NCI-H146 treated with DMSO at 0.1 percent for 48 hours (cell line): ENCODE measurements around the gene IFNA21.
"Not testable (repeated sequence)": the region's sequence is repeated elsewhere in the genome, so short reads cannot be mapped to it uniquely, and the experiment has no call there.

Experiments
- DNase-seq: peaks from one replicate; lab custom pipeline; 2025; ENCODE audit not compliant: unreplicated experiment; lab: John Stamatoyannopoulos, UW

IFNA21 gene

DNA sequence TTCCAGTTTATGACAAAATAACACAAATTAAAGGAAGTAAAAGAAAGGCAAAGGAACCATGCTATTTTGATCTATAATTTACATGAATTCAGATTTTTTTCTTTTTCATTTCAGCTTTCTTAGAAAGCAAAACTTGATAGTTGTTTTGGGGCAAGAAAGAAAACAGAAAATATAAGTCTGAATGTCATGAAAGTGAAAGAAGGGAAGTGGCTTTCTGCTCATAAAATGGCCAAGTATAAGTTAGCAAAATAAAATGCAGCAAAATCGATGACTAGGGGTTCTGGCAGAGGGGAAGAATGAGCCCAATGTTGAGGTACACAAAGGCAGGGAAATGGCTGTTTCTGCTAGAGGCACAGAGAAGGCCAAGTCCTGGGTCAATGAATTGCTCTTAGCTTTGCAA, 21.9 kb downstream of the IFNA21 start:
- DNase-seq = no peak

DNA sequence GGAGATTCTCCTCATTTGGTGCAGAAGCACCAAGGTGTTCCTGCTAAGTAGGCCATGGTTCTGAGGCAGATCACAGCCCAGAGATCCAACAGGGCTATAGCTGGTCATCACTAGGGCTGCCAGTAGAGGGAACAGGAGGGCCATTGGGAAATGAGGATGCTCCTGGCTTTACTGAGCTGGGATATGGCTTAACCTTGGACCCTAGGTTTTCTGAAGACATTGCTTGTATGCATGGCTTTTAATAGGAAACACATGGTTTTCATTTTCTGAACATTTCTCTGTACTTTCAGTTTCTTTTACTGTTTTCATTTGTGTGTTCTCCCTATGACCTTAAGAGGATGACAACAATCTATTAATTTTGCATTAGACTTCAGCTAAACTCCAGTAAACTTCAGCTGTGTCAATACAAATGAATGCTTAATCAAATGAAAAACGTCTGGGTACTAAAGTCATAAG, 25.0 kb downstream of the IFNA21 start, which contains the start of gene IFNW1:
Gene IFNW1, minus strand, starts transcription at position 406 of the 456 bp plus-strand sequence. Its CDS starts 262 bp downstream, at position 144.
- no peak for DNase-seq

DNA sequence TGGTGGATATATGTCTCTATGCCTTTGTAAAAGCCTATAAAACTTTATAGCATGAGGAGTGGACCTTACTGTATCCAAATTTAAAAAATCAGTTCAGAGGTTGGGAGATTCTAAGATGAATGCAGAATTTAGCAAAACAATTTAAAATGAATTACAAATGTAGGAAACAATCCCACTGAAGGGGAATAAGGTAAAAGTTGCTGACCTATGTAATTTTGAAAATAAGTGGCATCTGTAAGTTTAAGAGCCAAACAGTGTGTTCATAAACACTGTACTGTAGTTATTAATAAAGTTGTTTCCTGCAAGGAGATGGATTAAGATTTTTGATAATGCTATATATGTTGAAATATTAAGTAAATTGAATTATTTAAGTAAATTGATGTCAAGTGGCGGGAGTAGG, 29.4 kb downstream of the IFNA21 start:
- no peak for DNase-seq

DNA sequence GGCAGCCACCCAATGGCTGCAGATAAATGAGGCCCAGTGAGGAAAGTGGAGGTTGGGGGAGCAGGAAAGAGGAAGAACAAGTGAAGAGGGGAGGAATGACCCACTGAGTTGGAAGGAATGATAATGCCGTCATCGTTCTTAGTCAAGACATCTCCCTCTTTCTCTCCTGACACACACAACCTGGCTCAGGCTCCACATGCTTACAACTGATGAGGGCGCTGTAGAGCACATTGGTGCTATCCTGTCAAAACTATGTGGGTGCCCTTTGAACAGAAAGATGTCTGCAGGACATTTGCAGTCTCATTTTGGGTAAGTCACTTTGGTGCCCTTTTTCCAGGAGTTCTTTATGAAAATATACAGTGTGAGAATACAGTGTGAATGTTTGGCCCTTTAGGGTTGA, 30.7 kb downstream of the IFNA21 start:
- DNase-seq = no peak

DNA sequence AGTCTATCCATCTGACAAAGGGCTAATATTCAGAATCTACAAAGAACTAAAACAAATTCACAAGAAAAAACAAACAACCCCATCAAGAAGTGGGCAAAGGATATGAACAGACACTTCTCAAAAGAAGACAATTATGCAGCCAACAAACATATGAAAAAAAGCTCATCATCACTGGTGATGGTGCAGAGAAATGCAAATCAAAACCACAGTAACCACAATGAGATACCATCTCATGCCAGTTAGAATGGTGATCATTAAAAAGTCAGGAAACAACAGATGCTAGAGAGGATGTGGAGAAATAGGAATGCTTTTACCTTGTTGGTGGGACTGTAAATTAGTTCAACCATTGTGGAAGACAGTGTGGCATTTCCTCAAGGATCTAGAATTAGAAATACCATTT, 38.3 kb downstream of the IFNA21 start:
- DNase-seq = not testable (repeated sequence)

DNA sequence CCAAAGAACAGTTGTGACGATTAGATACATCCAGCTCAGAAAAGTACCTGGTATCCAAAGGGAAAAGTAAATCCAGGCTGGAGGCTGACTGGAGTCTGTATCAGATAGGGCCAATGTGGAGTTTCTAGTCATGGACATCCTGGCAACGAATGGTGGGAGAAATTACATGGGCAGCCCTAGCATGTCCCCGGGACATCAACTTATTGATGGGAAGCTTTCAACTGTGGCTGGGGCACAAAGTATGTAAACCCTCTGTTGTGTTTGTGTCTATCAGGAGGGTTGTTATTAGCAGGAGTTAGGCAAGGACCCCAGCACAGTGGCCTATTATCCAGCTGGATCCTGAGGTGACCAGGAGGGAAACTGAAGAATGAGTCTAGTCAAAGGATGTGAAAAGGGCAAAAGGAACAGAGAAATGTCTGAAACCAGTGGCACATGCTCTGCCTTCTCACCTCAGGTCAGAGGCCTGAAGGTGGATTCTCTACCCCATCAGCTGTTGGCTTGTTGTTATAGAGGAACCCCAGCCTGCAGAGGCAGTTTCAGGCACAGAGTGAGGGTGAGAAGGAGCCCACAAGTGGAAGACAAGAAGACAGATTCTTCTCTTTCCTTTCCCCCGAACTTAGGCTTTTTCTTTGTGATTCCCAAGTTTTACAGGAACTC, 44.7 kb downstream of the IFNA21 start:
- no peak for DNase-seq

DNA sequence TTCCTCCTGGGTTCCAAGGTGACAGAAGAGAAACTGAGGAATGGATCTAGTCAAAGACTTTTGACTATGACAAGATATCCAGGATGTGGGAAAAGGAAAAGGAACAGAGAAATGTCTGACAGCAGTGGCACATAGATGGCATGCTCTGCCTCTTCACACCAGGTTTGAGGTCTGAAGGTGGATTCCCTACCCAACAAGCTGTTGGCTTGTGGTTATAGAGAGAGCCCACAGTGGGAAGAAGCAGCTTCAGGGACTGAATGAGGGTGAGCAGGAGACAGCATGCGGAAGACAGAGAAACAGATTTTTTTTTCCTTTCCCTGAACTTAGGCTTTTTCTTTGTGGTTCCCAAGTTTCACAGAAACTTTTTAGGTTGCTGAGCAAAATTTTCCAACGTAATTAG, 45.4 kb downstream of the IFNA21 start:
- DNase-seq = no peak

DNA sequence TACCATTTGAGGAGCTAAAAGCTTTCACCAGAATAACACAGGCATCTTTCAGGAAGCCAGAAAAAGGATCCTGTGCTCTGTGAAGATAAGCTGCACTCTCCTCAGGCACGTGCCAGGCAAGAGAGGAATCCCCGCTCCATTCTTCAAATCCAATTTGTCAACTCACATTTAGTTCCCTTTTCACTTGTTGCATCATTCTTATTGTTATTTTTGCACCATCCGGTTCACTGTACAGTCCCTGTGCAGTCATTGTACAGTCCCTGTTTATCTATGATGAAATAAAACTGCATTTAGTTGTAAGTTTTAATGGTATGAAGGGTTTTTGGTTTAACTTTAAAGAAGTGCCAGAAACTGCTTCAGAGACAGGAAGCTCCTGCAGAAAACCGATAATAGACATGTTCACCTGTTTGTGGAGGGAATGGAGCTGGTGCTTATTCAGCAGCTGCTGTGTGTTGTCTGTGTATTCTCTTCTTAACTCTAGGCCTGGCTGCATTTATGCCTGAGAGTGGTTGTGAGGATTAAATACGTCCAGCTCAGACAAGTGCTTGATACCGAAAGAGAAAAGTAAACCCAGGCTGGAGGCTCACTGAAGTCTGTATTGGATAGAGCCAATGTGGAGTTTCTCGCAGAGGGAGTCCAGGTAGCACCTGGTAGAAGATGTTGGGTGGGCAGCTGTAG, 47.2 kb downstream of the IFNA21 start:
- no peak for DNase-seq
